Retinal pigment epithelial cell (primary cell): ENCODE results near the gene PTOV1.

Experiments
- DNase-seq: peaks from one replicate; pipeline ENCODE4 v3.0.0-alpha.2; 2010; ENCODE audit warnings: low read depth
- H3K4me3 ChIP-seq: 2 replicates; pipeline ENCODE4 v1.5.1; 2011; ENCODE audit warnings: mild to moderate bottlenecking, low read length, control low read depth, moderate library complexity
- CTCF ChIP-seq: conservative IDR thresholded peaks from 2 replicates; pipeline ENCODE4 v1.5.1; 2011; ENCODE audit warnings: low read depth, low read length, control low read depth, inconsistent platforms

Gene PTOV1

GRCh38 chr19:49906879-49907564, 56.1 kb downstream of the PTOV1 start:
- no peak overlapping the region for H3K4me3 ChIP-seq
- no peak for TF ChIP-seq CTCF
- DNase-seq = no peak

- DNase-seq = no peak
- no peak for TF ChIP-seq CTCF
- H3K4me3 ChIP-seq = no peak overlapping the region
These were observed 56.9 kb downstream of the PTOV1 start for GRCh38 chr19:49907745-49908446.

GRCh38 chr19:49908480-49909420, 57.8 kb downstream of the PTOV1 start:
- H3K4me3 ChIP-seq = no peak overlapping the region
- no peak for TF ChIP-seq CTCF

GRCh38 chr19:49910179-49910578, 59.2 kb downstream of the PTOV1 start:
- no peak for DNase-seq
- H3K4me3 ChIP-seq = no peak overlapping the region
- no peak for TF ChIP-seq CTCF

More at GRCh38 chr19:49908480-49909420, 57.8 kb downstream of the PTOV1 start:
- no peak for DNase-seq
